Keratinocyte (primary cell): ENCODE measurements around the gene MAGI1.

Source experiments
- EZH2 ChIP-seq: IDR thresholded peaks from one replicate; pipeline ENCODE4 v1.6.1; 2012; ENCODE audit warnings: inconsistent platforms, mild to moderate bottlenecking, low read length, moderate library complexity
- TF ChIP-seq, protein P1 (sequence below), 3 experiments: IDR thresholded peaks in 1 of 3; conservative IDR thresholded peaks in 1 of 3; optimal IDR thresholded peaks in 1 of 3; 2 replicates in 2 of 3; 3 replicates in 1 of 3; pipeline versions ENCODE3 to v1.5.1; 2011; ENCODE audit warnings: low read length in 3 of 3, mild to moderate bottlenecking in 3 of 3, moderate library complexity in 2 of 3, control low read depth in 1 of 3, inconsistent platforms in 1 of 3; ENCODE audit not compliant: insufficient read depth in 2 of 3; ENCODE audit errors: extremely low read depth in 1 of 3

DNA sequence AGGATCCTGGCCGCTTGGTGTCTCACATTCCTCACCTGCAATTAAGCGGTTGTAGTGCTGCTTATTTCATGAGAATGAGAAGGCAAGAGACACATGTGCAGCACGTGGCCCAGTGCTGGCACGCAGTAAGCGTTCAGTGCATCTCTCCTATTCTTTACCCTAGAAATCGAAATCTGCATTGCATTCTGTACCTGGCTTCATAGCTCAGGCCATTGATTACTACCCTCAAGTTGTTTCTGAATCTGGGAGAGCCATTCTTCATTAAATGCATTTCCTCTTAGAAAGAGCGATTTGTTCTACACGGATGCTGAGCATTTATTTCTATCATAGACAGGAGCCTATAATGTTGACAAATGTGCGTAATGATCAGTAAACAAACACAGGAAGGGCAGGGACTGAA lies 168.9 kb downstream of the MAGI1 start:
- TF ChIP-seq, protein P1, sequence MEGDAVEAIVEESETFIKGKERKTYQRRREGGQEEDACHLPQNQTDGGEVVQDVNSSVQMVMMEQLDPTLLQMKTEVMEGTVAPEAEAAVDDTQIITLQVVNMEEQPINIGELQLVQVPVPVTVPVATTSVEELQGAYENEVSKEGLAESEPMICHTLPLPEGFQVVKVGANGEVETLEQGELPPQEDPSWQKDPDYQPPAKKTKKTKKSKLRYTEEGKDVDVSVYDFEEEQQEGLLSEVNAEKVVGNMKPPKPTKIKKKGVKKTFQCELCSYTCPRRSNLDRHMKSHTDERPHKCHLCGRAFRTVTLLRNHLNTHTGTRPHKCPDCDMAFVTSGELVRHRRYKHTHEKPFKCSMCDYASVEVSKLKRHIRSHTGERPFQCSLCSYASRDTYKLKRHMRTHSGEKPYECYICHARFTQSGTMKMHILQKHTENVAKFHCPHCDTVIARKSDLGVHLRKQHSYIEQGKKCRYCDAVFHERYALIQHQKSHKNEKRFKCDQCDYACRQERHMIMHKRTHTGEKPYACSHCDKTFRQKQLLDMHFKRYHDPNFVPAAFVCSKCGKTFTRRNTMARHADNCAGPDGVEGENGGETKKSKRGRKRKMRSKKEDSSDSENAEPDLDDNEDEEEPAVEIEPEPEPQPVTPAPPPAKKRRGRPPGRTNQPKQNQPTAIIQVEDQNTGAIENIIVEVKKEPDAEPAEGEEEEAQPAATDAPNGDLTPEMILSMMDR (optimal IDR thresholded peaks at IDR 0.05 in 1 of 3, IDR thresholded peaks at IDR 0.05 in 1 of 3, conservative IDR thresholded peaks at IDR 0.05 in 1 of 3; ENCODE audit: extremely low read depth in 1 of 3, insufficient read depth in 2 of 3, low read length in 3 of 3): no peak
- no peak for TF ChIP-seq EZH2
